Astrocyte of the spinal cord (primary cell): Measurements from ENCODE around the gene NAP1L1.

ENCODE experiments used
- DNase-seq: peaks from one replicate; pipeline ENCODE4 v3.0.0; 2011; ENCODE audit warnings: low read depth, low spot score
- H3K4me3 ChIP-seq: 2 replicates; pipeline ENCODE4 v1.5.1; 2011; ENCODE audit warnings: low read depth, mild to moderate bottlenecking, low read length, moderate library complexity
- CTCF ChIP-seq: IDR thresholded peaks from 2 replicates; pipeline ENCODE4 v1.5.1; 2012; ENCODE audit warnings: low read depth, mild to moderate bottlenecking, low read length, inconsistent platforms
- in situ Hi-C: cut with HindIII; loops from 2 replicates; pipeline ENCODE4 v1.10.0; 2017; ENCODE audit warnings: low sequenced_read_pairs

NAP1L1 gene

GRCh38 chr12:76018672-76019071 lies 65.8 kb downstream of the NAP1L1 start:
- H3K4me3 ChIP-seq: no peak overlapping the region
- DNase-seq: no peak
- TF ChIP-seq CTCF: no peak
- in situ Hi-C loops: no loop called here

- in situ Hi-C loops: no loop called here
- no peak for TF ChIP-seq CTCF
- peak; percentile 66 for DNase-seq
Measured at GRCh38 chr12:76018111-76018510, 66.4 kb downstream of the NAP1L1 start.

GRCh38 chr12:76014007-76014406 lies 70.5 kb downstream of the NAP1L1 start:
- no peak for TF ChIP-seq CTCF
- no peak overlapping the region for H3K4me3 ChIP-seq
- in situ Hi-C loops: no loop called here
- no peak for DNase-seq

More at GRCh38 chr12:76018111-76018510, 66.4 kb downstream of the NAP1L1 start:
- H3K4me3 ChIP-seq: no peak overlapping the region

GRCh38 chr12:76013603-76014002 lies 70.9 kb downstream of the NAP1L1 start:
- no peak for DNase-seq
- in situ Hi-C loops: no loop called here
- no peak for TF ChIP-seq CTCF
- H3K4me3 ChIP-seq: no peak overlapping the region

- TF ChIP-seq CTCF: no peak
- no peak overlapping the region for H3K4me3 ChIP-seq
- DNase-seq: no peak
- in situ Hi-C loops: no loop called here
Measured at GRCh38 chr12:76012644-76013043, 71.8 kb downstream of the NAP1L1 start.

GRCh38 chr12:76010732-76011458 lies 73.6 kb downstream of the NAP1L1 start:
- DNase-seq: peak; percentile 27
- no peak overlapping the region for H3K4me3 ChIP-seq
- in situ Hi-C loops: no loop called here
- TF ChIP-seq CTCF: no peak
